ENCODE results near the gene PGM5. TPM values are rescaled to one million over a fixed set of nuclear protein-coding genes. Genes with fewer than 3 reads are reported as not detected.

PGM5 gene
- total RNA-seq, 1 experiment from 2014 or later, result 0.15 TPM

GRCh38 chr9:68548241-68548640, 191.8 kb downstream of the PGM5 start:
- intact Hi-C loops (cut with micrococcal nuclease), result no loop called here
- Histone ChIP-seq H4K20me1 (ENCODE audit: insufficient read depth) (no peaks in the 10 kb centered on the region), H3K4me3 (replicated peaks in 1 of 2; ENCODE audit: low read depth in 1 of 2, low read length in 2 of 2) (no peak overlapping the region), H3K27me3 (ENCODE audit: insufficient read depth, low read length) (peaks cover 10% of the 10 kb centered on the region), H3K79me2 (ENCODE audit: insufficient read depth, low read length) (no peaks in the 10 kb centered on the region), H3K9ac (ENCODE audit: low read length) (no peak overlapping the region), H3K36me3 (ENCODE audit: control insufficient read depth in 1 of 2, insufficient read depth in 2 of 2, low read length in 2 of 2) (no peaks in the 10 kb centered on the region), H3K27ac (ENCODE audit: low read depth, low read length) (no peak overlapping the region), H3K9me3 (ENCODE audit: control insufficient read depth in 1 of 2, insufficient read depth in 1 of 2, low read depth in 1 of 2, low read length in 2 of 2) (no peaks in the 10 kb centered on the region), H3K4me2 (ENCODE audit: low read length) (no peak overlapping the region), H3K9me2 (ENCODE audit: insufficient read depth) (no peaks in the 10 kb centered on the region), H3K4me1 (ENCODE audit: control insufficient read depth in 1 of 2, insufficient read depth in 2 of 2, low read length in 2 of 2) (no peaks in the 10 kb centered on the region), H2AFZ (ENCODE audit: low read depth, low read length, poor library complexity, severe bottlenecking) (no peak overlapping the region)
- POLR2A ChIA-PET, result no interaction called here
- TF ChIP-seq EZH2 (IDR thresholded peaks at IDR 0.05) (no peak), EZH2phosphoT487 (IDR thresholded peaks at IDR 0.05; ENCODE audit: borderline replicate concordance) (no peak), POLR2A (IDR thresholded peaks at IDR 0.05; ENCODE audit: borderline replicate concordance, extremely low read depth, insufficient read depth, insufficient read length) (no peak), ZFX (IDR thresholded peaks at IDR 0.05) (no peak), YY1 (IDR thresholded peaks at IDR 0.05; ENCODE audit: extremely low read depth, insufficient replicate concordance, low read depth, low read length) (no peak), SRF (IDR thresholded peaks at IDR 0.05; ENCODE audit: low read depth) (no peak), ZNF274 (IDR thresholded peaks at IDR 0.05; ENCODE audit: low read depth, low read length) (no peak), ATF3 (IDR thresholded peaks at IDR 0.05) (no peak), MAX (IDR thresholded peaks at IDR 0.05) (no peak), SIN3A (IDR thresholded peaks at IDR 0.05; ENCODE audit: low read depth) (no peak), RAD21 (IDR thresholded peaks at IDR 0.05; ENCODE audit: low read depth) (no peak)
- RAD21 ChIA-PET (ENCODE audit: low non-redundant PET in 1 of 2, low total read pairs in 2 of 2, uncharacterized antibody in 2 of 2, unreplicated experiment in 2 of 2), result no interaction called here
- no peak for DNase-seq (ENCODE audit: low read depth, low spot score)
- no peak for ATAC-seq
- no TSS peak for BruUV-seq (replicated peaks)
- CTCF ChIA-PET, result no interaction called here

GRCh38 chr9:68551191-68551590, 194.8 kb downstream of the PGM5 start:
- ATAC-seq, result no peak
- intact Hi-C loops (cut with micrococcal nuclease), result no loop called here
- POLR2A ChIA-PET, result no interaction called here
- no peak for TF ChIP-seq ELF1 (IDR thresholded peaks at IDR 0.05; ENCODE audit: borderline replicate concordance, low read depth)
- no peak for TF ChIP-seq RAD21 (IDR thresholded peaks at IDR 0.05; ENCODE audit: low read depth)
- no peak for TF ChIP-seq SP1 (IDR thresholded peaks at IDR 0.05; ENCODE audit: low read depth)
- no peak for TF ChIP-seq ZNF274 (IDR thresholded peaks at IDR 0.05; ENCODE audit: low read depth, low read length)
- no peak for TF ChIP-seq ZFX (IDR thresholded peaks at IDR 0.05)
- TF ChIP-seq REST (IDR thresholded peaks at IDR 0.05; ENCODE audit: low read depth), result no peak
- no peak for TF ChIP-seq CEBPB (IDR thresholded peaks at IDR 0.05; ENCODE audit: low read depth)
- no peak for TF ChIP-seq YY1 (IDR thresholded peaks at IDR 0.05; ENCODE audit: extremely low read depth, insufficient replicate concordance, low read depth, low read length)
- TF ChIP-seq ATF3 (IDR thresholded peaks at IDR 0.05), result no peak
- no peak for TF ChIP-seq SRF (IDR thresholded peaks at IDR 0.05; ENCODE audit: low read depth)

More at GRCh38 chr9:68551191-68551590, 194.8 kb downstream of the PGM5 start:
- no peak overlapping the region for H3K4me3 ChIP-seq (replicated peaks in 1 of 2; ENCODE audit: low read depth in 1 of 2, low read length in 2 of 2)
- no peaks in the 10 kb centered on the region for H3K36me3 ChIP-seq (ENCODE audit: control insufficient read depth in 1 of 2, insufficient read depth in 2 of 2, low read length in 2 of 2)
- H2AFZ ChIP-seq (ENCODE audit: low read depth, low read length, poor library complexity, severe bottlenecking), result no peak overlapping the region
- H3K9ac ChIP-seq (ENCODE audit: low read length), result no peak overlapping the region
- H3K79me2 ChIP-seq (ENCODE audit: insufficient read depth, low read length), result no peaks in the 10 kb centered on the region
- ChIA-PET CTCF (interaction anchor here (0.9 kb wide), 1 partner anchor 8 kb away, joined by 3 read pairs; no protein-coding TSS in a partner anchor), RAD21 (ENCODE audit: low non-redundant PET in 1 of 2, low total read pairs in 2 of 2, uncharacterized antibody in 2 of 2, unreplicated experiment in 2 of 2) (no interaction called here)
- H3K4me2 ChIP-seq (ENCODE audit: low read length), result no peak overlapping the region
- BruUV-seq (replicated peaks), result no TSS peak
- no peak for DNase-seq (ENCODE audit: low read depth, low spot score)
- no peaks in the 10 kb centered on the region for H3K9me3 ChIP-seq (ENCODE audit: control insufficient read depth in 1 of 2, insufficient read depth in 1 of 2, low read depth in 1 of 2, low read length in 2 of 2)
- no peaks in the 10 kb centered on the region for H3K4me1 ChIP-seq (ENCODE audit: control insufficient read depth in 1 of 2, insufficient read depth in 2 of 2, low read length in 2 of 2)
- H3K27ac ChIP-seq (ENCODE audit: low read depth, low read length), result no peak overlapping the region
- H4K20me1 ChIP-seq (ENCODE audit: insufficient read depth), result no peaks in the 10 kb centered on the region
- peaks cover 6% of the 10 kb centered on the region; the same call in 1 of the 2 replicates for H3K27me3 ChIP-seq (ENCODE audit: insufficient read depth, low read length)
- no peaks in the 10 kb centered on the region for H3K9me2 ChIP-seq (ENCODE audit: insufficient read depth)
